Endothelial cell of umbilical vein (primary cell): ENCODE results near the gene CAMTA1.

Experiments used
- FOS ChIP-seq: IDR thresholded peaks from 2 replicates; pipeline ENCODE4 v1.6.1; 2011; ENCODE audit warnings: mild to moderate bottlenecking, low read length, moderate library complexity, borderline replicate concordance; ENCODE audit not compliant: insufficient read depth
- TF ChIP-seq, protein P1 (sequence below), 2 donors: IDR thresholded peaks; 1 replicate in 1 of 2; 2 replicates in 1 of 2; pipeline ENCODE4 v1.5.1; 2011; ENCODE audit warnings: low read length in 2 of 2, mild to moderate bottlenecking in 2 of 2, moderate library complexity in 2 of 2, control low read depth in 1 of 2, inconsistent platforms in 1 of 2, low read depth in 1 of 2; ENCODE audit not compliant: insufficient read depth in 1 of 2; ENCODE audit errors: extremely low read depth in 1 of 2

DNA sequence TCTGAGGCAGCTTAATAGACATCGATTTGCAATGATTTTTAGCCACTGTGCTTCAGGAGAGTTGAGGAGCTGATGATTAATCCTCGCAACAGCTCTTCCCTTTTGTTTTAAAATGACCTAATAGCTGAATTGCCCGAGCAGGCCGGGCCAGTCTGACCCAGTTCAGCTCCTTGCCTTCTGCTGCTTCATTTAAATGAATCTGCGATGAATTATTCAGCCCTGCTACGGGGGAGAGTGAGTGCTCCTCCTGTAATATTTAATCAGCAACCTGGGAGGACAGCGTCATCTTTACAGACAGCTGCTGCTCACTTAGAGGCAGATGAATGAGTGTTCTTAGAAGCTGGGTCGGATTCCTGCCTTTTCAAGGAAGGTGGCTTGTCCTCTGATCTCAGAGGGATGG is 325.1 kb downstream of the CAMTA1 start:
- TF ChIP-seq FOS: no peak
- TF ChIP-seq, protein P1, sequence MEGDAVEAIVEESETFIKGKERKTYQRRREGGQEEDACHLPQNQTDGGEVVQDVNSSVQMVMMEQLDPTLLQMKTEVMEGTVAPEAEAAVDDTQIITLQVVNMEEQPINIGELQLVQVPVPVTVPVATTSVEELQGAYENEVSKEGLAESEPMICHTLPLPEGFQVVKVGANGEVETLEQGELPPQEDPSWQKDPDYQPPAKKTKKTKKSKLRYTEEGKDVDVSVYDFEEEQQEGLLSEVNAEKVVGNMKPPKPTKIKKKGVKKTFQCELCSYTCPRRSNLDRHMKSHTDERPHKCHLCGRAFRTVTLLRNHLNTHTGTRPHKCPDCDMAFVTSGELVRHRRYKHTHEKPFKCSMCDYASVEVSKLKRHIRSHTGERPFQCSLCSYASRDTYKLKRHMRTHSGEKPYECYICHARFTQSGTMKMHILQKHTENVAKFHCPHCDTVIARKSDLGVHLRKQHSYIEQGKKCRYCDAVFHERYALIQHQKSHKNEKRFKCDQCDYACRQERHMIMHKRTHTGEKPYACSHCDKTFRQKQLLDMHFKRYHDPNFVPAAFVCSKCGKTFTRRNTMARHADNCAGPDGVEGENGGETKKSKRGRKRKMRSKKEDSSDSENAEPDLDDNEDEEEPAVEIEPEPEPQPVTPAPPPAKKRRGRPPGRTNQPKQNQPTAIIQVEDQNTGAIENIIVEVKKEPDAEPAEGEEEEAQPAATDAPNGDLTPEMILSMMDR (IDR thresholded peaks at IDR 0.05; ENCODE audit: extremely low read depth in 1 of 2, insufficient read depth in 1 of 2, low read depth in 1 of 2, low read length in 2 of 2): no peak
